Measurements from ENCODE around the gene AQP10.

The AQP10 gene

GRCh38 chr1:154329152-154329521 is 8.2 kb downstream of the AQP10 start:
- H3K9ac ChIP-seq = no peak overlapping the region; the same call in 1 of the 2 replicates
- H3K4me3 ChIP-seq (IDR thresholded peaks at IDR 0.05; ENCODE audit: insufficient read depth, low read depth, low read length) = no peak overlapping the region
- TF ChIP-seq, protein P1, sequence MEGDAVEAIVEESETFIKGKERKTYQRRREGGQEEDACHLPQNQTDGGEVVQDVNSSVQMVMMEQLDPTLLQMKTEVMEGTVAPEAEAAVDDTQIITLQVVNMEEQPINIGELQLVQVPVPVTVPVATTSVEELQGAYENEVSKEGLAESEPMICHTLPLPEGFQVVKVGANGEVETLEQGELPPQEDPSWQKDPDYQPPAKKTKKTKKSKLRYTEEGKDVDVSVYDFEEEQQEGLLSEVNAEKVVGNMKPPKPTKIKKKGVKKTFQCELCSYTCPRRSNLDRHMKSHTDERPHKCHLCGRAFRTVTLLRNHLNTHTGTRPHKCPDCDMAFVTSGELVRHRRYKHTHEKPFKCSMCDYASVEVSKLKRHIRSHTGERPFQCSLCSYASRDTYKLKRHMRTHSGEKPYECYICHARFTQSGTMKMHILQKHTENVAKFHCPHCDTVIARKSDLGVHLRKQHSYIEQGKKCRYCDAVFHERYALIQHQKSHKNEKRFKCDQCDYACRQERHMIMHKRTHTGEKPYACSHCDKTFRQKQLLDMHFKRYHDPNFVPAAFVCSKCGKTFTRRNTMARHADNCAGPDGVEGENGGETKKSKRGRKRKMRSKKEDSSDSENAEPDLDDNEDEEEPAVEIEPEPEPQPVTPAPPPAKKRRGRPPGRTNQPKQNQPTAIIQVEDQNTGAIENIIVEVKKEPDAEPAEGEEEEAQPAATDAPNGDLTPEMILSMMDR (conservative IDR thresholded peaks at IDR 0.05; ENCODE audit: low read depth, low read length) = peak; percentile 51
- H3K27ac ChIP-seq = no peak overlapping the region
- H3K27me3 ChIP-seq (ENCODE audit: insufficient read depth, low read depth) = 0 out of 2 replicates have a peak, but pooled peaks cover 2% of the 10 kb centered on the region
- no peak overlapping the region for H2AFZ ChIP-seq (ENCODE audit: low read depth)
- peaks cover 8% of the 10 kb centered on the region; the same call in 1 of the 2 replicates for H3K36me3 ChIP-seq (ENCODE audit: insufficient read depth)
- H3K79me2 ChIP-seq (ENCODE audit: insufficient read depth, low read depth) = peaks cover 14% of the 10 kb centered on the region; the same call in 1 of the 2 replicates
- peaks cover 43% of the 10 kb centered on the region for H3K4me1 ChIP-seq (ENCODE audit: low read depth, poor library complexity, severe bottlenecking)
- no peaks in the 10 kb centered on the region for H4K20me1 ChIP-seq (ENCODE audit: insufficient read depth)
- peak overlapping the region; percentile 95 for H3K4me2 ChIP-seq

GRCh38 chr1:154329551-154330131 is 8.7 kb downstream of the AQP10 start:
- H3K4me1 ChIP-seq (ENCODE audit: low read depth, poor library complexity, severe bottlenecking) = peaks cover 39% of the 10 kb centered on the region
- TF ChIP-seq, protein P1 (conservative IDR thresholded peaks at IDR 0.05; ENCODE audit: low read depth, low read length) = no peak
- H2AFZ ChIP-seq (ENCODE audit: low read depth) = no peak overlapping the region
- H3K27ac ChIP-seq = no peak overlapping the region
- H3K4me2 ChIP-seq = peak overlapping the region; percentile 95; the same call in 1 of the 2 replicates
- no peak overlapping the region for H3K4me3 ChIP-seq (IDR thresholded peaks at IDR 0.05; ENCODE audit: insufficient read depth, low read depth, low read length)
- no peak overlapping the region for H3K9ac ChIP-seq
- H3K79me2 ChIP-seq (ENCODE audit: insufficient read depth, low read depth) = peaks cover 14% of the 10 kb centered on the region; the same call in 1 of the 2 replicates
- peaks cover 12% of the 10 kb centered on the region; the same call in 1 of the 2 replicates for H3K36me3 ChIP-seq (ENCODE audit: insufficient read depth)
- no peaks in the 10 kb centered on the region for H4K20me1 ChIP-seq (ENCODE audit: insufficient read depth)
- H3K27me3 ChIP-seq (ENCODE audit: insufficient read depth, low read depth) = no peaks in the 10 kb centered on the region

DNA sequence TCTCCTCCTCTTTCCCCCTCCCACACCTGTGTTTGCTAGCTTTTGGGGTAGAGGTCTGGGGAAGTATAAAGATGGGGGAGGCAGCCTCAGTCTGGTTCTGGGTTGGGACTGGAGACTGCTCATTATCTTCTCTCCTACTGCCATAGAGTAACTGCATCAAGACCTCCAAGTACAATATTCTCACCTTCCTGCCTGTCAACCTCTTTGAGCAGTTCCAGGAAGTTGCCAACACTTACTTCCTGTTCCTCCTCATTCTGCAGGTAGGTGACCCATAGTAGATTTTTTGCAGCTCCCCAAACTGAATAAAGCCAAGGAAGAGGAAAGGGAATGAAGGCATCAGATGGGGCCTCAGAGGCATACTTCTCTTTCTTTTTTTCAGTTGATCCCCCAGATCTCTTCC is 9.8 kb downstream of the AQP10 start:
- H3K4me1 ChIP-seq (ENCODE audit: low read depth, poor library complexity, severe bottlenecking) = peaks cover 39% of the 10 kb centered on the region
- H3K79me2 ChIP-seq (ENCODE audit: insufficient read depth, low read depth) = peaks cover 14% of the 10 kb centered on the region; the same call in 1 of the 2 replicates
- H4K20me1 ChIP-seq (ENCODE audit: insufficient read depth) = no peaks in the 10 kb centered on the region
- no peak overlapping the region for H3K4me2 ChIP-seq
- no peak overlapping the region for H3K9ac ChIP-seq
- peaks cover 12% of the 10 kb centered on the region; the same call in 1 of the 2 replicates for H3K36me3 ChIP-seq (ENCODE audit: insufficient read depth)
- TF ChIP-seq, protein P1 (conservative IDR thresholded peaks at IDR 0.05; ENCODE audit: low read depth, low read length) = no peak
- H3K4me3 ChIP-seq (IDR thresholded peaks at IDR 0.05; ENCODE audit: insufficient read depth, low read depth, low read length) = no peak overlapping the region
- no peaks in the 10 kb centered on the region for H3K27me3 ChIP-seq (ENCODE audit: insufficient read depth, low read depth)
- no peak overlapping the region for H2AFZ ChIP-seq (ENCODE audit: low read depth)
- no peak overlapping the region for H3K27ac ChIP-seq

GRCh38 chr1:154334079-154335024 is 13.5 kb downstream of the AQP10 start:
- peaks cover 12% of the 10 kb centered on the region; the same call in 1 of the 2 replicates for H3K36me3 ChIP-seq (ENCODE audit: insufficient read depth)
- H3K4me3 ChIP-seq (IDR thresholded peaks at IDR 0.05; ENCODE audit: insufficient read depth, low read depth, low read length) = no peak overlapping the region
- no peak overlapping the region for H2AFZ ChIP-seq (ENCODE audit: low read depth)
- no peaks in the 10 kb centered on the region for H3K79me2 ChIP-seq (ENCODE audit: insufficient read depth, low read depth)
- no peak overlapping the region for H3K9ac ChIP-seq
- no peak overlapping the region for H3K27ac ChIP-seq
- H3K4me1 ChIP-seq (ENCODE audit: low read depth, poor library complexity, severe bottlenecking) = peaks cover 8% of the 10 kb centered on the region
- no peaks in the 10 kb centered on the region for H4K20me1 ChIP-seq (ENCODE audit: insufficient read depth)
- TF ChIP-seq, protein P1 (conservative IDR thresholded peaks at IDR 0.05; ENCODE audit: low read depth, low read length) = no peak
- no peak overlapping the region for H3K4me2 ChIP-seq
- H3K27me3 ChIP-seq (ENCODE audit: insufficient read depth, low read depth) = no peaks in the 10 kb centered on the region
